Central memory CD8-positive, alpha-beta T cell (primary cell): ENCODE data around the gene PNPLA7.
"Not testable (repeated sequence)": the region's sequence is repeated elsewhere in the genome, so short reads cannot be mapped to it uniquely, and the experiment has no call there.

Source experiments
- ATAC-seq: fragments of 150-1000 bp; cut with Tn5 transposase; replicated peaks from 2 replicates; pipeline ENCODE4 v1.10.0; 2022; ENCODE audit warnings: mild to moderate bottlenecking, moderate FRiP score, moderate number of reproducible peaks; ENCODE audit not compliant: poor library complexity, severe bottlenecking; ENCODE audit errors: extremely low read depth
- DNase-seq, 2 donors: peaks; one replicate each; pipeline ENCODE4 v3.0.0; 2021; ENCODE audit warnings: low spot score in 2 of 2
- H3K27ac Mint-ChIP-seq: one replicate; pipeline ENCODE4 v1.8.0; 2022; ENCODE audit warnings: low read depth, mild to moderate bottlenecking, moderate library complexity, mixed read lengths
- H3K27me3 Mint-ChIP-seq: one replicate; pipeline ENCODE4 v1.8.0; 2022; ENCODE audit warnings: mixed read lengths
- H3K36me3 Mint-ChIP-seq: one replicate; pipeline ENCODE4 v1.8.0; 2022; ENCODE audit warnings: mild to moderate bottlenecking, moderate library complexity, mixed read lengths; ENCODE audit not compliant: insufficient read depth
- H3K4me1 Mint-ChIP-seq: one replicate; pipeline ENCODE4 v1.8.0; 2022; ENCODE audit warnings: mixed read lengths
- H3K4me3 Mint-ChIP-seq: one replicate; pipeline ENCODE4 v1.8.0; 2022; ENCODE audit warnings: mild to moderate bottlenecking, moderate library complexity, mixed read lengths
- H3K9me3 Mint-ChIP-seq: one replicate; pipeline ENCODE4 v1.8.0; 2022; ENCODE audit warnings: mixed read lengths

Gene PNPLA7

GRCh38 chr9:137531099-137531765 lies 19.0 kb downstream of the PNPLA7 start:
- Mint-ChIP-seq H3K9me3 (no peaks in the 10 kb centered on the region), H3K4me1 (peaks cover 14% of the 10 kb centered on the region), H3K27me3 (no peaks in the 10 kb centered on the region), H3K27ac (no peak overlapping the region), H3K4me3 (no peak overlapping the region), H3K36me3 (peaks cover 5% of the 10 kb centered on the region)
- ATAC-seq (no peak), DNase-seq (no peak)

- no peak overlapping the region for H3K27ac Mint-ChIP-seq
- peaks cover 7% of the 10 kb centered on the region for H3K36me3 Mint-ChIP-seq
- DNase-seq (no peak), ATAC-seq (no peak)
- H3K4me1 Mint-ChIP-seq = peaks cover 11% of the 10 kb centered on the region
- no peak overlapping the region for H3K4me3 Mint-ChIP-seq
- H3K9me3 Mint-ChIP-seq = no peaks in the 10 kb centered on the region
- no peaks in the 10 kb centered on the region for H3K27me3 Mint-ChIP-seq
Measured at GRCh38 chr9:137530331-137530730, 19.9 kb downstream of the PNPLA7 start.

GRCh38 chr9:137524981-137525317 lies 25.3 kb downstream of the PNPLA7 start:
- no peak for ATAC-seq

GRCh38 chr9:137524161-137524980 lies 25.8 kb downstream of the PNPLA7 start:
- H3K27ac Mint-ChIP-seq = peak overlapping the region; percentile 76
- H3K4me3 Mint-ChIP-seq = no peak overlapping the region
- H3K36me3 Mint-ChIP-seq = peaks cover 2% of the 10 kb centered on the region

More at GRCh38 chr9:137524981-137525317, 25.3 kb downstream of the PNPLA7 start:
- Mint-ChIP-seq H3K36me3 (peaks cover 2% of the 10 kb centered on the region), H3K27me3 (no peaks in the 10 kb centered on the region), H3K9me3 (no peaks in the 10 kb centered on the region), H3K4me1 (peaks cover 6% of the 10 kb centered on the region), H3K4me3 (no peak overlapping the region), H3K27ac (peak overlapping the region; percentile 76)
- DNase-seq = no peak

GRCh38 chr9:137522746-137523455 lies 27.3 kb downstream of the PNPLA7 start:
- Mint-ChIP-seq H3K4me3 (no peak overlapping the region), H3K27me3 (no peaks in the 10 kb centered on the region), H3K9me3 (no peaks in the 10 kb centered on the region), H3K27ac (no peak overlapping the region), H3K4me1 (peaks cover 6% of the 10 kb centered on the region), H3K36me3 (peaks cover 2% of the 10 kb centered on the region)
- ATAC-seq (no peak), DNase-seq (no peak)

More at GRCh38 chr9:137524161-137524980, 25.8 kb downstream of the PNPLA7 start:
- H3K27me3 Mint-ChIP-seq = no peaks in the 10 kb centered on the region
- peaks cover 6% of the 10 kb centered on the region for H3K4me1 Mint-ChIP-seq
- DNase-seq = no peak
- ATAC-seq = no peak
- H3K9me3 Mint-ChIP-seq = no peaks in the 10 kb centered on the region

- H3K4me3 Mint-ChIP-seq = no peak overlapping the region
- H3K36me3 Mint-ChIP-seq = peaks cover 2% of the 10 kb centered on the region
- DNase-seq (no peak), ATAC-seq (no peak)
- H3K9me3 Mint-ChIP-seq = no peaks in the 10 kb centered on the region
- peaks cover 6% of the 10 kb centered on the region for H3K4me1 Mint-ChIP-seq
- no peak overlapping the region for H3K27ac Mint-ChIP-seq
- H3K27me3 Mint-ChIP-seq = no peaks in the 10 kb centered on the region
Measured at GRCh38 chr9:137521405-137521985, 28.7 kb downstream of the PNPLA7 start.

GRCh38 chr9:137520614-137521404 lies 29.4 kb downstream of the PNPLA7 start:
- Mint-ChIP-seq H3K36me3 (peaks cover 2% of the 10 kb centered on the region), H3K27ac (no peak overlapping the region), H3K9me3 (no peaks in the 10 kb centered on the region), H3K27me3 (no peaks in the 10 kb centered on the region), H3K4me3 (no peak overlapping the region), H3K4me1 (peaks cover 6% of the 10 kb centered on the region)
- DNase-seq (no peak), ATAC-seq (no peak)

- no peak for DNase-seq
- Mint-ChIP-seq H3K27ac (no peak overlapping the region), H3K36me3 (no peaks in the 10 kb centered on the region), H3K4me3 (no peak overlapping the region), H3K9me3 (no peaks in the 10 kb centered on the region), H3K4me1 (no peaks in the 10 kb centered on the region), H3K27me3 (no peaks in the 10 kb centered on the region)
- ATAC-seq = no peak
Measured at GRCh38 chr9:137519553-137519952, 30.6 kb downstream of the PNPLA7 start.

- not testable (repeated sequence) for H3K27ac Mint-ChIP-seq, ATAC-seq
Measured at GRCh38 chr9:137518661-137519459, 31.3 kb downstream of the PNPLA7 start.

GRCh38 chr9:137516144-137516917 lies 33.9 kb downstream of the PNPLA7 start:
- no peak for DNase-seq
- Mint-ChIP-seq H3K4me3 (no peak overlapping the region), H3K36me3 (no peaks in the 10 kb centered on the region), H3K27me3 (no peaks in the 10 kb centered on the region), H3K4me1 (peaks cover 8% of the 10 kb centered on the region), H3K9me3 (no peaks in the 10 kb centered on the region), H3K27ac (no peak overlapping the region)
- no peak for ATAC-seq

More at GRCh38 chr9:137518661-137519459, 31.3 kb downstream of the PNPLA7 start:
- H3K36me3 Mint-ChIP-seq, H3K4me1 Mint-ChIP-seq, H3K9me3 Mint-ChIP-seq, H3K4me3 Mint-ChIP-seq, DNase-seq, H3K27me3 Mint-ChIP-seq: not testable (repeated sequence)

- H3K27me3 Mint-ChIP-seq = no peaks in the 10 kb centered on the region
- no peak for DNase-seq
- H3K36me3 Mint-ChIP-seq = no peaks in the 10 kb centered on the region
- no peak overlapping the region for H3K27ac Mint-ChIP-seq
- H3K9me3 Mint-ChIP-seq = no peaks in the 10 kb centered on the region
- ATAC-seq = no peak
- peaks cover 8% of the 10 kb centered on the region for H3K4me1 Mint-ChIP-seq
- no peak overlapping the region for H3K4me3 Mint-ChIP-seq
Measured at GRCh38 chr9:137515338-137515724, 34.9 kb downstream of the PNPLA7 start.
